HCT116 (cell line): Measurements from ENCODE around the gene HTR3B.

Experiments used
- CEBPB ChIP-seq: IDR thresholded peaks from 2 replicates; pipeline ENCODE4 v1.6.1; 2012; ENCODE audit warnings: low read depth
- EZH2phosphoT487 ChIP-seq: fragments of 200-600 bp; IDR thresholded peaks from 2 replicates; pipeline ENCODE4 v1.6.1; 2018; ENCODE audit warnings: antibody characterized with exemption, borderline replicate concordance
- POLR2AphosphoS5 ChIP-seq: IDR thresholded peaks from 2 replicates; pipeline ENCODE4 v1.6.1; 2011; ENCODE audit warnings: mild to moderate bottlenecking, low read depth, low read length, moderate library complexity
- SIN3A ChIP-seq: IDR thresholded peaks from 2 replicates; pipeline ENCODE4 v1.6.1; 2012; ENCODE audit warnings: low read depth
- TF ChIP-seq, protein P1 (sequence below), 3 experiments: fragments of 200-600 bp in 1 of 3; sonication (generic) in 1 of 3; IDR thresholded peaks in 2 of 3; conservative IDR thresholded peaks in 1 of 3; 2 replicates each; pipeline ENCODE4 v1.5.1; 2012 to 2017; ENCODE audit warnings: low read depth in 2 of 3, low read length in 2 of 3, antibody characterized with exemption in 1 of 3, borderline replicate concordance in 1 of 3, control low read depth in 1 of 3, mild to moderate bottlenecking in 1 of 3, mixed read lengths in 1 of 3, mixed run types in 1 of 3, moderate library complexity in 1 of 3; ENCODE audit not compliant: insufficient read depth in 1 of 3

GRCh38 chr11:113881856-113882255, 22.7 kb upstream of the HTR3B start:
- TF ChIP-seq, protein P1, sequence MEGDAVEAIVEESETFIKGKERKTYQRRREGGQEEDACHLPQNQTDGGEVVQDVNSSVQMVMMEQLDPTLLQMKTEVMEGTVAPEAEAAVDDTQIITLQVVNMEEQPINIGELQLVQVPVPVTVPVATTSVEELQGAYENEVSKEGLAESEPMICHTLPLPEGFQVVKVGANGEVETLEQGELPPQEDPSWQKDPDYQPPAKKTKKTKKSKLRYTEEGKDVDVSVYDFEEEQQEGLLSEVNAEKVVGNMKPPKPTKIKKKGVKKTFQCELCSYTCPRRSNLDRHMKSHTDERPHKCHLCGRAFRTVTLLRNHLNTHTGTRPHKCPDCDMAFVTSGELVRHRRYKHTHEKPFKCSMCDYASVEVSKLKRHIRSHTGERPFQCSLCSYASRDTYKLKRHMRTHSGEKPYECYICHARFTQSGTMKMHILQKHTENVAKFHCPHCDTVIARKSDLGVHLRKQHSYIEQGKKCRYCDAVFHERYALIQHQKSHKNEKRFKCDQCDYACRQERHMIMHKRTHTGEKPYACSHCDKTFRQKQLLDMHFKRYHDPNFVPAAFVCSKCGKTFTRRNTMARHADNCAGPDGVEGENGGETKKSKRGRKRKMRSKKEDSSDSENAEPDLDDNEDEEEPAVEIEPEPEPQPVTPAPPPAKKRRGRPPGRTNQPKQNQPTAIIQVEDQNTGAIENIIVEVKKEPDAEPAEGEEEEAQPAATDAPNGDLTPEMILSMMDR (IDR thresholded peaks at IDR 0.05 in 2 of 3, conservative IDR thresholded peaks at IDR 0.05 in 1 of 3; ENCODE audit: borderline replicate concordance in 1 of 3, insufficient read depth in 1 of 3, low read depth in 2 of 3, low read length in 2 of 3): no peak
- TF ChIP-seq CEBPB (no peak), EZH2phosphoT487 (no peak), SIN3A (no peak), POLR2AphosphoS5 (no peak)
